T-helper 1 cell (primary cell): Measurements from ENCODE around the gene PNPLA3.

ENCODE experiments used
- DNase-seq, 5 donors: peaks; one replicate each; pipeline ENCODE4 v3.0.0-alpha.2; 2012 to 2020

Gene PNPLA3

DNA sequence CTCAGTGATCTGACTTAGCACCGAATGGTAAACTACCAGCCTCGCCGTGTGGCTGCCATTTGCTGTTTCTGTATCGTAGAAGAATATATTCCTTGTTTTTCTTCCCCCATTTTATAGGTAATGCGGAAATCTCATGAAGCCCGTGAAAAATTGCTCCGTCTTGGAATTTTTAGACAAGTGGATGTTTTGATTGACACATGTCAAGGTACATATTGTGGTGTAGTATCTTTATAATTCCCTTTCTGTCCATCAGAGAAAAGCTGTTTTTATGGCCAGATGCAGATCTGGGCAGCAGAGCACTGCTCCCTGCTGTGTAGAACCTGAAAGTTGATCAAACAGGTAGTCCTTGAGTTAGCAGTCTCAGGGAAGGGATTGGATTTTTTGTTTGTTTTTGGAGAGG, 45.0 kb downstream of the PNPLA3 start:
- no peak for DNase-seq

DNA sequence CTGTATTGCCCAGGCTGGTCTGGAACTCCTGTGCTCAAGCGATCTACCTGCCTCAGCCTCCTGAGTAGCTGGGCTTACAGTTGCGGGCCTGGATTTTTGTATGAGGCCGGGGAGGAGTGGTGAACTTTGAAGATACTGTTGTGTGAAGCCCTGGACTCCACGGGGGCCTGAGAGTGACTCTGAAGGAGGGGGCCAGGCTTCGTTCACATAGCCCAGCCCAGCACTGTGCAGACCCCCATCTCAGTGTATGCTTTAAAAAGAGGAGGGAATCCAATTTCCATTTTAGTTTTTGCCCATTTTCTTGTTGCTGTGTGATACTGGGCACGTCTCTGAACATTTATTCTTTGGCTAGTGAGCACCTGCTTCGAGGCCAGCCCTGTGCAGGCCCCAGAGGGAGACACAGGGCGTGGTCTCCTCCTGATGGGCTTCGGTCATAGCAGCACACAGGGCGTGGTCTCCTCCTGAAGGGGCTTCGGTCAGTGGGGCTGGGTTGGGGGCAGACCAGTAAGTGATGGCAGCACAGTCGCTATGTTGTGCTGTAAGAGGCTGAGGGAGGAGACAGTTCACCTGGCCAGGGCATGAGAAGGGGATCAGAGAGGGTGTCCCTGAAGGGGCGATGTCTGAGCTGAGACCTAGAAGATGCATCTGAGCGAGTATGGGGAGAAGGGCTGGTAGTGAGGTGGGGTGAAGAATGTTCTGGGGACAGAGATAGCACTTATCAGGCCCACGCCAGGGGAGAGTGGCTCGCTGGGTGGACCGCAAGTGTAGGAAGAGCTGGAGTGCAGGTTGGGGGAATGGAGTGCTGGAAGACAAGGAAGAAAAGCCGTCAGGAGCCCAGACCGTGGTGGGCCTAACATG, 45.6 kb downstream of the PNPLA3 start:
- DNase-seq = no peak

DNA sequence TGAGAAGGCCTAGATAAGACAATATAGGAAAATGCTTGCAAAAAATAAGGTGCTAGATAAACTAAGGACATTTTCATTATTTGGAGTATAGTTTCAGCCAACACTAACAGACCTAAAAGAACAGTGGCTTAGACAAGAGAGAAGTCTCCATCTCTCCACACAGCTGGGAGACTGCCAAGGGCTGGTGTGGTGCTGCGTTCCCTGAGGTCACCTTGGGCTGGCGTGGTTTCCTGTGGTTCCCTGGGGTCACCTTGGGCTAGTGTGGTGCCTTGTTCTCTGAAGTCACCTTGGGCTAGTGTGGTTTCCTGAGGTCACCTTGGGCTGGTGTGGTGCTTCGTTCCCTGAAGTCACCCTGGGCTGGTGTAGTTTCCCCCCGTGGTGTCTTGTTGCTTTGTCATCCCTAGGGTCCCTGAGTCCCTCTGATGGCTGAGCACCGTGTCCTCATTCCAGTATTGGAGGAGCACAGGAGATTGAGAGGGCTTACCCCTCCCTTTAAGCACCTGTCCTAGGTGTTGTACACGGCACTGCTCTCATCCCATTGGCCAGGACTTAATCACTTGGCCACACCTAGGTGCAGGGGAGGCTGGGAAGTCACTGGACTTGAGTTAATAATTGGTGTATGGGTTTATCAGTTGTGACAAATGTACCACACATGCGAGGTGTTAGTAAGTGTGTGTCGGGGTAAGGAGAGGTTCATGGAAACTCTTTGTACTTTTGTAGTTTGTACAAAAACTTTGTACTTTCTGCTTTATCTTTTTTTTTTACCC, 46.6 kb downstream of the PNPLA3 start:
- DNase-seq = no peak

DNA sequence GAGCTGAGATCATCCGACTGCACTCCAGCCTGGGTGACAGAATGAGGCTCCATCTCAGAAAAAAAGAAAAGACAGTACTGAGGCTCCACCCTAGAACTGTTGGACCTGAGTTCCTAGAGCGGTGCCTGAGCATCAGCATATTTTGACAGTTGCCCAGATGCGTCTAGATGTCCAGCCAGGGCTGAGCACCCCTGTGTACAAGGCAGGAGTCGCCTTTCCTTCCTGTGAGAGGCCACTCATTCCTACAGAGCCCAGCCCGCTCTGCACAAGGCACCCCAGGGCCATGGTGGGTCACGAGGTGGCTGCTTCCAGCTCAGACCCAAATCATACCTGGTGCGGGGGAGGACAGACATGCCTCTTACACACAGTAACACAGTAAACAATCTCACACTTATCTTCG, 47.5 kb downstream of the PNPLA3 start:
- DNase-seq = no peak

DNA sequence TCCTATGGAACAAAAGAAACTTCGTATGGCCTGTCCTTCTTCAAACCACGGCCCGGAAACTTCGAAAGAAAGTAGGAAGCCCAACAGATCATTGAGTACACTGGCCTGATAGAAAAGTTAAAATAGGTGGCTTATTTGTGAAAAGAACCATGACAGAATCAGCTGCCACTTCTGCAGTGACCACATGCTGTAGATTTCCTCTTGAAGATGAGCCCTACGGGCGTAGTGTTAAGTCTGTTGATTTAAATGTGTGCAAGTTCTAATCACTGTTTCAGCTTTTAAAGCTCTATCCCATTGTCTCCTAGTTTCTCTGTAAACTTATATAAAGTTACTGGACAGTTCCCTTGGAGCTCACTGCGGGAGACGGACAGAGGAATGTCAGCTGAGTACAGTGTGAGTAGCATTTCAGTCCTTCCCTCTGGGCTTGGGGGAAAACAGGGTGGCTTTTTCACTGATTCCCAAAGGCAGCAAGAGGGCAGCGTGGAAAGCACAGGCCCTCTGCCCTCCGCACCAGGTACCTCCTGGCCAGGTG, 49.4 kb downstream of the PNPLA3 start:
- DNase-seq = no peak

DNA sequence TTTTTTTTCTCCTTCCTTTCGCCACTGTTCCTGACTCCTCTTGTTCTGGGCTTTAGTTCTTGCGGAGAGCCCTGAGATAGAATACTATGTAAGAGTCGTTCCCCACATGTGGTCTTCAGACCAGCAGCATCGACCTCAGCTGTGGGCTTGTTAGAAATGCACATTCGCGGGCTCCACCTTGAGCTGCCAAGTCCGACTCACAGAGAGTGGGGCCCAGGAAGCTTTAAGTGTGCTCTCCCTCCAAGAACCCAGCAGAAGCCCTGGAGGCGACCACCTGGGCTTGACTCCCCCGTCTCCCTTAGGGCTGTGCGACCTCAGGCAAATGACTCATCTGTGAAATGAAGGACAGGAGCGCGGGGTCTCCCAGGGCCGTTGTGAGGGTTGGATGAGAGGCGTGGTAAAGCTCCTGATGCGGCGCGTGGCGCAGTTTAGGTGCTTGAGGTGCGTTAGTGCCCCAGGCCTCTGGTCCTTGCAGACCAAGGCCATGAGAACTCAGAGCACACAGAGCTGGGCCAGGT, 50.5 kb downstream of the PNPLA3 start:
- no peak for DNase-seq

DNA sequence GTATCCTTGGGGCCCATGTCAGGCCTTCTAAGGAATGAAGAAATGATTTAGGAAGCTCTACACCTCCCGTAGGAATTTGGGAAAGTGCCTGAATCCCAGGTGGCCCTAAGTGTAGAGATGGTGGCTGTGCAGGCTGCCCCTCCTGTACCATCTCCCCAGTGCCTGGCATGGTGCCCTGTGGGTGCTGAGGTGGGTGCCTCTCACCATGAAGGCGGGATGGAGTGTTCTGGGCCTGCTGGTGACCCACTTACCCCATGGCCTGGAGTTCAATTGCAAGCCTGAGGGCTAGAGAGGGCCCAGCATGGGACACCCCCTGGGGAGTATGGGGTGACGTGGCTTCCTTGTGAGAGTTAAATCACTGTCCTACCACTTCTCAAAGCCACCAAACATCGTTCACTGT, 51.4 kb downstream of the PNPLA3 start:
- DNase-seq = no peak

DNA sequence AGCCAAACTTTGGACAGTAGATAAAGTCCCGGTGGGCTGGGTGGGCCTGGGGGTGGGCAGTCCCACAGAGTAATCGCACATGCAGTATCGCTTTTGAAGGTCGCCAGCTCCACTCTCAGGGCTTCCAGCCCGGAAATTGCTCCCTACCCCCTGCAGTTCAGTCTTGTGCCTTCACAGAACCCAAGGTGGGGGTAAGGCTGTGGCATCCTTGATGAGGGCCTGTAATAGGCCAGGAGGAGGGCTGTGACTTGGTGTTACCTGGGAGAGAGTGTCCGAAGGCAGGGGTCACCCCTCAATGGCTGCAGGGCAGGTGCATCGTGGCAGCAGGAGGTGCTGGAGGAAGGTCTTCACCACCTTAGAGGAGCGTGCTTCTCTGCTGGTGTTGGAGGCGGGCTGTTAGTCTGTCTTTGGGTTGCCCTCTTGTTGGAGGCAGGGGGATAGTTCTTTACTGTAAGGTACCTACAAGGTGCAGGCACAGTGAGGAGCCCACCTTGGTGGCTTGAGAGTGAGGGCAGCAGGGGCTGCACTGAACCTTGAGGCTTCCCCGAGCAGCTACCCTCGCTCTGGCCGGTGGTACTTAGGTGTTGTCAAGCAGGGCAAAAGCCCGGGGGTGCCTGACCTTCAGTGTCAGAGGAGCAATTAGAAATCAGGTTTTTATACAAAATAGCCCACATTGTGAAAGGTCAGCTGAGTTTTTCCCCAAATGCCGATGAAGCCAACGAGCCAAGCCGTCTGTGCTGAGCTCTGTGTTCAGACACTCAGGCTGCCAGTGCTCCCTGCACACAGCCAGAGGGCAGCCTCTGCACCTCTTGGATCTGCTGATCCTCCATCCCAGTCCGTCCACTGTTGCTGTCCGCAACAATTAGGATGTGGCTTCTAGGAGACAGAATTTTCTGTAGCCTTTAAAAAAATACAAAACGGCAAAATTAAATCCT, 53.5 kb downstream of the PNPLA3 start:
- no peak for DNase-seq

DNA sequence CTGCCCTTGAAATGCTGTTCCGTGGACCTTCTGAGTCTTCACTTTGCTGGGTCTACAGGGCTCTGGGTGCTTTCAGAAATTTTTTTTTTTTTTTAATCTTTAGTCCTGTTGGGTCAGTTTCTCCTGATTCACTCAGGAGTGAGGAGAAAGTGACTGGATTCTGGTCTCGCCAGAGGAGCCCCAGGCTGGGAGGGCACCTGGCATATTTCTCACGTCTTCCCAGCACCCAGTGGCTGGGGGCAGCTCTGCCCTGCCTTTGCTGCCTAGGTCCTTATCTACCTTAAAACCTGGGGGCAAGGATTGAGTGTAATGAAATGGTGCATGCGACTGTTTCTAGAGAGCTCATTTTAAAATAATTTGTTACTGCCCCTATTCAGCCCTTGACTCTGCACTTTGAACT, 55.0 kb downstream of the PNPLA3 start:
- no peak for DNase-seq

DNA sequence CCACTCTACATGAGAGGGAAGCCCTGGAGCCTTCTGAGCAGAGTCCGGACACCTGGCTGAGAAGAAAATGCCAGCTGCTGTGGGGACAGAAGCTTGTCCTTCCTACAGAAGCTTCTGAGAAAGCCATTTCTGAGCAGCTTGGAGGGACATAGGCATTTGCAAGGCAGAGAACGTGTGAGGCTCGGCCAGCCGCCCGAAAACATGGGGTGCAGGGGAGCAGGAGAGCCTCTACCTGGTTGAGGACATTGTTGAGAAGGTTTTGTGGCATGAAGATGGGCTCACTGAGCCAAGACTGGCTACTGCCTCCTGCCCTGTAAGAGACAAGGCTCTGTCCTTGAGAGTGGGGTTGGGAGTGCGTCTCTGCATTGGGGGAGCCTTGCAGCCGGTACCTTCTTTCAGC, 57.0 kb downstream of the PNPLA3 start:
- DNase-seq = no peak

DNA sequence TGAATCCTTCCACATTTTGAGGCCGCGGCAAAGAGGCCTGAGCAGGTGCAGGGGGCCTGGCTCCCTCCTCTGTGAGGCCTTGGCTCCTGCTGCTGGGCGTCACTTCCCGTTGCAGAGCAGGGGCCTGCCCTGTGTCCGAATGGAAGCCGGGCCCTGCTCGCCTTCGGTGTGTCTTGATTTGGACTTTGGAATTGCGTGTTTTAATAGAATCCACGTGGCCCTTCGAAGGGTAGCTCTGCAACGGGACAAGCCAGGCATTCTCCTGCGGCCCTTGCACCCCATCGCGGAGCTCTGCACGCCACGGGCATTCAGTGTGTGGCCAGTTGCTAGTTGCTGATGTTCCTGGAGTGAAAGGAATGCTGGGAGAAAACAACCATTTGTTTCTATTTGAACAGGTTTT, 57.4 kb downstream of the PNPLA3 start:
- no peak for DNase-seq

DNA sequence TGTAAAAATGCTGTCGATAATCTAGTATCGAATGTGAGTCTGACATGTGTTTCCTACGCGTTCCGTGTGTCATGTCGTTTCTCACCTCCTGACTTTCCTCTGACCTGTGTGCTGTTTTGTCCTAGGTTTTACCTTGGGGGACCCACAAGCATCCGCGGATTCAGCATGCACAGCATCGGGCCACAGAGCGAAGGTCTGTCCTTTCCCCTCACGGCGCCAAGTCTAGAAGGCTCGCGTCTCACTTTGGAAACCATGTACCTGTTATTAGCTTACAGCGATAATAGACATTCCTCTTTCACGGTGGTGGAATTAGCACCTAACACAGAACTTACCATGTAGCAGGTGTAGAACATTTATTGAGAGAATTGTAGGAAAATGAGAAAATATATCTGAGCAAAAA, 60.2 kb downstream of the PNPLA3 start:
- no peak for DNase-seq

DNA sequence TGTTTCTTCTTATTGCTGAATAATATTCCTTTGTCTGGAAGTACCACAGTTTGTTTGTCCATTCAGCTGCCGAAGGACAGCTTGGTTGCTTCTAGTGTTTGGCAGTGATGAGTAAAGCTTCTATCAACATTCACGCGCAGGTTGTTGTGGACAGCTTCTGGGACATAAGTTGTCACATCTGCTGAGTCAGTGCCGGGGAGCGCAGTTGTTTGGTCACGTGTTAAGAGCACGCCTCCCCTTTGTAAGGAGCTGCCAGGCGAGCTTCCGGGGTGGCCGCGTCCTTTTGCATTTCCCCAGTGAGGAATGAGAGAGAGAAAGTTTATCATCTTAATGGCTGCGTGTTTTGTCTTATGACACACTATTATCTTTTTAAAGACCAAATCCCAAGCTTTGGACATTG, 61.9 kb downstream of the PNPLA3 start:
- DNase-seq = no peak

DNA sequence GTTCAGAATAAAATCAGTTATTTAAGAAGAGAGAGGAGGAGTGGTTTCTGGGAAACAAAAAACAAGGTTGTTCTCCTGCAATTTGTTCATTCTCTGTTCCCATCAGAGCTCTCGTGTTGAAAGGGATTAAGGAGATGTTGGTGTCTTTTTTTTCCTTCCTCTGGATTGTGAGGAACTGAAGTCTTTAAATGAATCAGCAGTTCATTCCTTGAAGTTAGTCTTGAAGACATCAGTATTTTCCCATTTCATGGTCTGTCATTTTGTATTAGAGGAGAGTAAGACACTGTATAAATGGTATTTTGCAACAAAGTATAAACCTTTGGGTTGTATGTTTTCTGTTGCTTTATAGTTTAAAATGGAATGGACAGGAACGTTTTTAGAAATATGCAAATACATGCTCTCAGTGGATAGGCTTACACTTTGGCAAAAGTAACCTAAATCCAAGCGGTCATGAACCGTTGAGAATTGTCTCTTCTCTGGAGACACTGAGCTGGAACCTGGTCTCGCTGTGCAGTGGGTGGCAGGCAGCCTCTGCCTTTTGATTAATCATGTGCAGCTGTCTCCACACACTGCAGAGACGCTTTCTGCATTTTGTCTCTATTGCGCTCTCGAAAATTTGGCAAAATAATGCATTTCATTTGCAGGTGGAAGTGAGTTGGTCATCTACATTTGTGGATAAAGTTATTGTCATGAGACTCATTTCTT, 64.7 kb downstream of the PNPLA3 start:
- no peak for DNase-seq

DNA sequence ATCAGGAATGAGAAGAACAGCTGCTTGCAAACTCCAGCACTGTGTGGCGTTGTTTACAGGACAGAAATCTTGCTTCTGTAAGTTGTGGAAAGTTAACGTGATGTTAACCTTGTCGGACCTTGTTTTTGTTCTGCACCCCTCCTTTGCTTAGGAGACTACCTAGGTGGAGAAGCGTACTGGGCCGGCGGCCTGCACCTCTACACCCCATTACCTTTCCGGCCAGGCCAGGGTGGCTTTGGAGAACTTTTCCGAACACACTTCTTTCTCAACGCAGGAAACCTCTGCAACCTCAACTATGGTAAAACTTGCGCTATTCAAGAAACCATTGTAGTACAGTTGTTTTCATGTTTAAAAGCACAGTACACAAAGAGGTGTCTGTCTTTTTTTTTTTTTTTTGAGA, 65.4 kb downstream of the PNPLA3 start:
- no peak for DNase-seq

DNA sequence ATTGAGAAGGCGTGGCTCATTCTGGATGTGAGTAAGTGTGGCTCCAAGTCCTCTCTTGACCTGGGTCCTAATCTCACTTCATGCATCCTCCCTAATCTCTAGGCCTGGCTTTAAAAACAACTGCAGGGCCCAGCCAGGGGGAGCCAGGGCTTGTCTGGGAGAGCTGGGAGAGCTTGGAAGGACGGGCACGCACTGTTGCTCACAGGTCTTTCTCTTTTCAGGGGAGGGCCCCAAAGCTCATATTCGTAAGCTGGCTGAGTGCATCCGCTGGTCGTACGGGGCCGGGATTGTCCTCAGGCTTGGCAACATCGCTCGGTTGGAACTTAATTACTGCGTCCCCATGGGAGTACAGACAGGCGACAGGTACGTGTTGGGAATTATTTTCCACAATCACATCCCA, 66.4 kb downstream of the PNPLA3 start:
- no peak for DNase-seq

DNA sequence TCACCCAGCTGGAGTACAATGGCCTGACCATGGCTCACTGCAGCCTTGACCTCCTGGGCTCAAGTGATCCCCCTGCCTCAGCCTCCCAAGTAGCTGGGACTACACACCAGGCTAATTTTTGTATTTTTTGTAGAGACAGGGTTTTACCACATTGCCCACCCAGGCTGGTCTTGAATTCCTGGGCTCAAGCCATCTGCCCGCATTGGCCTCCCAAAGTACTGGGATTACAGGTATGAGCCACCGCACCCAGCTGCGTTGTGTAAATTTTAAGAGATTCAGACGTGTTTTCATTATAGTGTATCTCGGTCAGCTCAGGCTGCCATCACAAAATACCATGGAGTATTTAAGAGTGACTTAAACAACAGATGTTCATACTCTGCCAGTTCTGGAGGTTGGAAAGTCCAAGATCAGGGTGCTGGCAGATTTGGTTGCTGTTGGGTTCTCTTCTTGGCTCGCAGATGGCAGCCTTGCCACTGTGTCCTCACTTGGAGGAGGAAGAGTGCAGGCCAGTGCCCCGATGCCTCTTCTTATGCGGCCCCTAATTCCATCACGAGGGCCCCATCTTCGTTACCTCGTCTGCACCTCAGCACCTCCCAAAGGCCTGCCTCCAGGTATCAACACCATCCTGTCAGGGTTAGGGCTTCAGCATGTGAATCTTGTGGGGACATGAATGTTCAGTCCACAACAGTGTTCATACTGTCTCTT, 67.9 kb downstream of the PNPLA3 start:
- no peak for DNase-seq

DNA sequence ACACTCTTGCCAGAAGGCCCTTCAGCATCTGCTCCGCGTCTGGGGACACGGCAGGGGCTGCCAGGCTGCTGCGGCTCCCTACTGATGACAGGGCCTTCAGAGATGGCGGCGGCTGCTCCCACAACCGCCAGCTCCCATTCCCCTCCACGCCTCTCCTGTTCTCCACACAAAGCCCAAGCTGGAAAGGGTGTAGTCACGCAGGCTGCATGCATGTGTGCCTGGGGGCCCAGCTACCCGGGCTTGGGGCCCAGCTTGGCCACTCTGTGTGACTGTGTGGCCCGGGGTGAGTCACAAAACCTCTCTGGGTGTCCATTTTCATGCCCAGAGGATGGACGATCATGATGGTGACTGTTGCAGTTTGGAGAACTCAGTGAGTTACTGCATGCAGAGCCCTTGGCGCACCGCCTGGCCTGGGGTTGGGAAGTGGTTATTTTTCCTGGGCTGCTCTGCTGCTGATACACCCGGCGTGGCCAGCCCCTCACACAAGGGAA, 68.8 kb downstream of the PNPLA3 start:
- DNase-seq = no peak

DNA sequence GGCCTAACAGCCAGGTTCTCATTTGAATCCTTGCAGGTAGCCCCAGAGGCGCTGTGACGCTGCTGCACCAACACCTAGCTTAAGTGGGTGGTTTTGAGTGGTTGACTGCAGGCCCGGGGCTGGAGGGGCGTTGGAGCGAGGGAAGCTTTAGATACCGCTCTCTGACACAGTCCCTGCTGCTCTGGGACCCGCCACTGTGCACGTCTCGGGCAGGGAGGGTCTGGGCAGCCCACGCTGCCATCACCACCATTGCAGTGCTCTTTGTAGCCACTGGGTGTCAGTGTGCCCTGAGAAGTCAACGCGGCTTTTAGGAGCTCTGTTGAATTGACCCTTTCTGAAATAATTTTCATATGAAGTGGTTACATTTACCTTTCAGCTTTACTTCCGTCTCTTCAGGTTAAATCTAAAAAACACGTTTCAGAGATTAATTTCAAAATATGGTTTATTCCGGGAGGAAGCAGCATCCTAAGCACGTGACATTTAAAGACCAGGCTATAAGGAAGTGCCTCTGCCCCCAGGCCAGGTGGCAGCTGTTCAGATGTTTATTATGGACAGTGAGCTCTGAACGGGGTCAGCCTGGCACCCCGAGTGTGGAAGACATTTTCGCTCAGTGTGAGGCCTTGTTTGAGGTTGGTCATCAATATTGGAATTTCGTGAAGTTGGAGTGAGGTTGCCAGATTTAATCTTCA, 69.6 kb downstream of the PNPLA3 start:
- DNase-seq = peak in 4 of 5 donors; percentile 30 to 55 (median 42)

DNA sequence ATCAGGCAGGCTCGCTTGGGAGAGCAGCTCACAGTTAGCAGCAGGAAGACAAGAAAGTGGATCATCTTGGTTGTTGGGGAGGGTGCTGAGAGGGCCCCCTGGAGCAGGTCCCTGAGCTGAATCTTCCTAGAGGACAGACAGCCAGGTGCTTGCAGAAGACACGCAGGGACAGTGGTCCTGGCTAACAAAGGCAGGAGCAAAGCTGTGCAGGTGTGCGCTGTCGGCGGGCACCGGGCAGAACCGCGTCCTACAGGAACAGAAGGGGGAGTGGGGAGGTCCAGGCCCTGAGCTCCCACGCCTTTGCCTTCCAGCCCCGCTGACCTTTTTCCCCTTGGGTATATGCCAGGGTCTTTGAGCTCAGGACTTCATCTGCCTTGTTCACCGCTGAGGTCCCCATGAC, 70.4 kb downstream of the PNPLA3 start:
- no peak for DNase-seq
